ENCODE results near the gene STXBP3. TPM values are rescaled to one million over a fixed set of nuclear protein-coding genes. Genes with fewer than 3 reads are reported as not detected.
"Not testable (repeated sequence)": the region's sequence is repeated elsewhere in the genome, so short reads cannot be mapped to it uniquely, and the experiment has no call there.

Gene STXBP3
- total and polyA plus RNA-seq, 8 donors: 19.1 to 50.7 (median 26.6) TPM

DNA sequence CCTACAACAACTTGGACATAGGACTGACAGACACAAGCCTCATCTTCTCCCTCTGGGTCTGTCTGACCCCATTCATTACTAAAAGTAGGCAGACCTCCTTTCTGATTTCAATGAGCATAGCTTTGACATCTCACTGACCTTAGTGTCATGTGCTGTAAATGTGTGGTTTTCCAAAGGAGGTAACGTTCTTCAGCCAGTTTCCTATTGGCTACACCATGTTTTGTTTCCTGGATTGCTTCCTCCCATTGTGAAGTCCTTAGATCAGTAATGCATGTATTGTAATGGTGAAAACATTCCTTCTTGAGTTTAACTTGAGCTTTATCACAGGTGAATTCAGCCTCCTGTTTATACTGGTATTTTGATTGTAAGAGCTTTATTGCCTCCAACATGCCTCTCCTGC is 20.6 kb downstream of the STXBP3 start:
- WGBS, 2 donors: 74 to 85% methylated on average over 1 of the region's 1 CpG

GRCh38 chr1:108767708-108768107 is 21.2 kb downstream of the STXBP3 start:
- Histone ChIP-seq H3K36me3 (peaks cover 0 to 30% (median 0%) of the 10 kb centered on the region in 3 donors), H3K4me1 (no peaks in the 10 kb centered on the region), H3K27me3 (no peaks in the 10 kb centered on the region), H3K9me3 (no peaks in the 10 kb centered on the region), H3K4me3 (no peak overlapping the region), H3K27ac (no peak overlapping the region)
- no peak for DNase-seq
- ATAC-seq: no peak
- intact Hi-C loops (cut with DNase I): no loop called here
- no peak for FAIRE-seq
- 70 to 77% methylated on average over 3 of the region's 3 CpGs for whole genome bisulfite sequencing, 2 donors
- no peak for TF ChIP-seq CTCF (IDR thresholded peaks at IDR 0.05)

More for the DNA sequence above, 20.6 kb downstream of the STXBP3 start:
- no peak for ATAC-seq
- Histone ChIP-seq H3K4me1 (no peaks in the 10 kb centered on the region), H3K9me3 (no peaks in the 10 kb centered on the region), H3K36me3 (peaks cover 0 to 33% (median 0%) of the 10 kb centered on the region in 3 donors), H3K27me3 (no peaks in the 10 kb centered on the region), H3K27ac (no peak overlapping the region), H3K4me3 (no peak overlapping the region)
- DNase-seq: no peak
- intact Hi-C loops (cut with DNase I): no loop called here
- FAIRE-seq: no peak
- TF ChIP-seq CTCF (IDR thresholded peaks at IDR 0.05): no peak

- no peak for TF ChIP-seq CTCF (IDR thresholded peaks at IDR 0.05)
- Histone ChIP-seq H3K4me1 (no peaks in the 10 kb centered on the region), H3K4me3 (no peak overlapping the region), H3K27me3 (no peaks in the 10 kb centered on the region), H3K36me3 (peaks cover 0 to 41% (median 0%) of the 10 kb centered on the region in 3 donors), H3K27ac (no peak overlapping the region), H3K9me3 (no peaks in the 10 kb centered on the region)
- ATAC-seq: no peak
- no peak for DNase-seq
- no peak for FAIRE-seq
- intact Hi-C loops (cut with DNase I): no loop called here
Observed at GRCh38 chr1:108777839-108778238, 31.4 kb downstream of the STXBP3 start.

DNA sequence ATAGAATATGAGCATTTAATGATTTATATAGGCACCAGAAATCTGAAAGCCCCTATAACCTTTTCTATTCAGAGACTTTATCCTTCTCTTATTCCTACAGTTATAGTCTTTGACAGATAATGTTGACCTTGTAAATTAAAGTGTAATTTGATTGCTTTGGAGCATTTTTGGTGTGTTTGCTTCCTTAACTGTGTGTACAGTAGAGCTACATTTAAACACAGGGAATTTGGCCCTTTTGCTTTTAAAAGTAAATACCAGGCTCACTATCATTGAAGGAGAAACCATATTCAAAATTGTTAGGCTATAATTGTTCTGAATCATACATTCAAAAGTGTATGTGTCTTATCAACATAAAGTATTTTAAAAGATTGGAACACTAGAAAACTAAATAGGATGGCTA is 33.0 kb downstream of the STXBP3 start:
- FAIRE-seq (no peak), DNase-seq (no peak), ATAC-seq (no peak)
- TF ChIP-seq CTCF (IDR thresholded peaks at IDR 0.05): no peak
- Histone ChIP-seq H3K36me3 (peaks cover 0 to 39% (median 0%) of the 10 kb centered on the region in 3 donors), H3K4me3 (no peak overlapping the region), H3K9me3 (no peaks in the 10 kb centered on the region), H3K4me1 (no peaks in the 10 kb centered on the region), H3K27me3 (no peaks in the 10 kb centered on the region), H3K27ac (no peak overlapping the region)
- intact Hi-C loops (cut with DNase I): no loop called here

- Histone ChIP-seq H3K36me3 (peaks cover 0 to 49% (median 2%) of the 10 kb centered on the region in 3 donors), H3K4me3 (no peak overlapping the region), H3K27ac (no peak overlapping the region), H3K9me3 (no peaks in the 10 kb centered on the region), H3K27me3 (no peaks in the 10 kb centered on the region), H3K4me1 (no peaks in the 10 kb centered on the region)
- no peak for TF ChIP-seq CTCF (IDR thresholded peaks at IDR 0.05)
- WGBS, 2 donors: 70 to 71% methylated on average over 3 of the region's 3 CpGs
- FAIRE-seq (no peak), DNase-seq (no peak), ATAC-seq (no peak)
- intact Hi-C loops (cut with DNase I): no loop called here
Observed at GRCh38 chr1:108780937-108781574, 34.6 kb downstream of the STXBP3 start.

GRCh38 chr1:108781575-108781944 is 35.1 kb downstream of the STXBP3 start:
- intact Hi-C loops (cut with DNase I); ATAC-seq; H3K27me3 ChIP-seq; H3K27ac ChIP-seq; FAIRE-seq; H3K9me3 ChIP-seq; H3K4me1 ChIP-seq; H3K4me3 ChIP-seq; DNase-seq: not testable (repeated sequence)
- WGBS, 2 donors: 98 to 100% methylated on average over 1 of the region's 1 CpG
- H3K36me3 ChIP-seq: peaks cover 0 to 50% (median 7%) of the 10 kb centered on the region in 3 donors
